Measurements from ENCODE around the gene COMMD7. TPM values are rescaled to one million over a fixed set of nuclear protein-coding genes. Genes with fewer than 3 reads are reported as not detected.
"Not testable (repeated sequence)": the region's sequence is repeated elsewhere in the genome, so short reads cannot be mapped to it uniquely, and the experiment has no call there.

The COMMD7 gene
- total and polyA plus RNA-seq, 12 donors: 16.4 to 58.6 (median 40.4) TPM

GRCh38 chr20:32773223-32773622 lies 30.0 kb upstream of the COMMD7 start:
- no peak for DNase-seq
- TF ChIP-seq POLR2A (IDR thresholded peaks at IDR 0.05) (no peak), CTCF (IDR thresholded peaks at IDR 0.05) (no peak)
- Histone ChIP-seq H3K27me3 (no peaks in the 10 kb centered on the region), H3K9me3 (replicated peaks in 1 of 3) (no peaks in the 10 kb centered on the region), H3K4me1 (replicated peaks in 1 of 2) (no peaks in the 10 kb centered on the region), H3K27ac (no peak overlapping the region), H3K4me3 (no peak overlapping the region), H3K36me3 (replicated peaks in 1 of 2) (no peaks in the 10 kb centered on the region)
- intact Hi-C loops (cut with DNase I): loop anchor here in 1 of 2 donors (10.0 kb wide), 1 partner anchor 248 kb away; no protein-coding TSS in a partner anchor
- 84 to 100% (median 91%) methylated on average over 2 of the region's 2 CpGs for WGBS, 4 donors

GRCh38 chr20:32772046-32772445 lies 28.8 kb upstream of the COMMD7 start:
- TF ChIP-seq CTCF (IDR thresholded peaks at IDR 0.05) (no peak), POLR2A (IDR thresholded peaks at IDR 0.05) (no peak)
- no peak overlapping the region for H3K27ac ChIP-seq
- H3K4me1 ChIP-seq (replicated peaks in 1 of 2): no peaks in the 10 kb centered on the region
- no peak overlapping the region for H3K4me3 ChIP-seq
- no peaks in the 10 kb centered on the region for H3K36me3 ChIP-seq (replicated peaks in 1 of 2)
- H3K9me3 ChIP-seq (replicated peaks in 1 of 3): no peaks in the 10 kb centered on the region
- 86 to 97% (median 92%) methylated on average over 3 of the region's 3 CpGs for WGBS, 4 donors
- intact Hi-C loops (cut with DNase I): loop anchor here in 1 of 2 donors (10.0 kb wide), 1 partner anchor 247 kb away; no protein-coding TSS in a partner anchor
- no peaks in the 10 kb centered on the region for H3K27me3 ChIP-seq
- no peak for DNase-seq

DNA sequence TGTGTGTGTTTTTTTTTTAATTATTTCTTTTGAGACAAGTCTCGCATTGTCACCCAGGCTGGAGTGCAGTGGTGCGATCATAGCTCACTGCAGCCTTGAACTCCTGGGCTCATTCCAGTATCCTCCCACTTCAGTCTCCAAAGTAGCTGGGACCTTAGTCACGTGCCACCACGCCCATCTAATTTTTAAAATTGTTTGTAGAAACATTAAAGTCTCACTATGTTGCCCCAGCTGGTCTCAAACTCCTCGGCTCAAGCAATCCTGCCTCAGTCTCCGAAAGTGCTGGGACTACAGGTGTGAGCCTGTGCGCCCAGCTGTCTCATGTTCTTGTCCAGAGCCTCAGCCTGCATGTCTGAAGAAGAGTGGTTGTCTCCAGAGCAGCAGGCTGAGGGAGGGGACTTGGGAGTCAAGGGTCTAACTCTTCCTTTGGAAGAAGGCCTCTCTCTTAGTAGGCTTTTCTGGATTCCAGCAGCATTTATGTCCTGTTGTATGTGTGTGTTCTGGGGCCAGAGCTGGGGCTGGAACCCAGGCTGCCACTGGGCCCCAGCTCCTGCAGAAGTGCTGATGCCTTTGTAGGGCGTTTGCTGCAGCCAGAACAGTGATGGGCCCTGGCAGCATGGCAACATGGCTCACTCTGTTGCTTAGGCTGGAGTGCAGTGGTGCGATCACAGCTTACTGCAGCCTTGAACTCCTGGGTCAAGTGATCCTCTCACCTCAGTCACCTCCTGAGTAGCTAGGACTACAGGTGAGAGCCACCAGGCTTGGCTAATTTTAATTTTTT lies 24.3 kb upstream of the COMMD7 start:
- no peaks in the 10 kb centered on the region for H3K9me3 ChIP-seq (replicated peaks in 1 of 3)
- no peak overlapping the region for H3K4me3 ChIP-seq
- peaks cover 8 to 9% of the 10 kb centered on the region in 2 donors for H3K4me1 ChIP-seq (replicated peaks in 1 of 2)
- peak in 1 of 7 donors; percentile 28 for DNase-seq
- no peaks in the 10 kb centered on the region for H3K36me3 ChIP-seq (replicated peaks in 1 of 2)
- intact Hi-C loops (cut with DNase I): no loop called here
- H3K27me3 ChIP-seq: no peaks in the 10 kb centered on the region
- WGBS, 4 donors: 75 to 81% (median 77%) methylated on average over 7 to 9 of the region's 9 CpGs
- TF ChIP-seq POLR2A (IDR thresholded peaks at IDR 0.05): no peak
- no peak for TF ChIP-seq CTCF (IDR thresholded peaks at IDR 0.05)
- no peak overlapping the region for H3K27ac ChIP-seq

- H3K4me3 ChIP-seq; H3K36me3 ChIP-seq (replicated peaks in 1 of 2); H3K27ac ChIP-seq; DNase-seq; H3K9me3 ChIP-seq (replicated peaks in 1 of 3); H3K27me3 ChIP-seq; intact Hi-C loops (cut with DNase I): not testable (repeated sequence)
- 86 to 91% (median 91%) methylated on average over 17 of the region's 17 CpGs for WGBS, 4 donors
- H3K4me1 ChIP-seq (replicated peaks in 1 of 2): peaks cover 14% of the 10 kb centered on the region in 2 donors
These were observed 22.1 kb upstream of the COMMD7 start for GRCh38 chr20:32765230-32765875.
